Lung (tissue), 12 donors: ENCODE measurements around the gene PIK3CD. TPM values are rescaled to one million over a fixed set of nuclear protein-coding genes. Genes with fewer than 3 reads are reported as not detected.

Experiments used
- ATAC-seq: fragments of 200-7000 bp; cut with Tn5 transposase; one replicate; pipeline ENCODE4 v1.9.1; 2020; ENCODE audit warnings: moderate number of reproducible peaks; ENCODE audit not compliant: insufficient read depth, low FRiP score
- DNase-seq, 3 donors: peaks; one replicate each; pipeline ENCODE4 v3.0.0-alpha.2; 2013 to 2017
- H3K27ac ChIP-seq, 2 donors: one replicate each; pipeline ENCODE4 v1.5.1; 2013; ENCODE audit warnings: mild to moderate bottlenecking in 2 of 2, moderate library complexity in 2 of 2, control low read depth in 1 of 2, inconsistent platforms in 1 of 2, low read depth in 1 of 2, low read length in 1 of 2
- H3K27me3 ChIP-seq, 3 donors: one replicate each; pipeline ENCODE4 v1.5.1; 2013; ENCODE audit warnings: low read length in 2 of 3; ENCODE audit not compliant: control insufficient read depth in 3 of 3, insufficient read depth in 3 of 3
- H3K36me3 ChIP-seq, 4 donors: one replicate each; pipeline ENCODE4 v1.5.1; 2013; ENCODE audit warnings: low read length in 4 of 4, mild to moderate bottlenecking in 1 of 4, moderate library complexity in 1 of 4; ENCODE audit not compliant: control insufficient read depth in 4 of 4, insufficient read depth in 4 of 4
- H3K4me1 ChIP-seq, 5 donors: one replicate each; pipeline ENCODE4 v1.5.1; 2013; ENCODE audit warnings: low read length in 5 of 5, mild to moderate bottlenecking in 2 of 5, moderate library complexity in 1 of 5; ENCODE audit not compliant: control insufficient read depth in 5 of 5, insufficient read depth in 5 of 5
- H3K4me3 ChIP-seq: one replicate; pipeline ENCODE4 v1.5.1; 2013; ENCODE audit warnings: mild to moderate bottlenecking, control low read depth, moderate library complexity
- H3K9ac ChIP-seq, 2 donors: one replicate each; pipeline ENCODE4 v1.5.1; 2013; ENCODE audit warnings: low read length in 2 of 2, control low read depth in 1 of 2; ENCODE audit not compliant: insufficient read depth in 1 of 2
- H3K9me3 ChIP-seq, 4 donors: one replicate each; pipeline ENCODE4 v1.5.1; 2013; ENCODE audit warnings: low read length in 3 of 4, mild to moderate bottlenecking in 1 of 4, moderate library complexity in 1 of 4; ENCODE audit not compliant: control insufficient read depth in 4 of 4, insufficient read depth in 3 of 4
- CTCF ChIP-seq: IDR thresholded peaks from 2 replicates; pipeline ENCODE4 v1.5.1; 2012; ENCODE audit warnings: mild to moderate bottlenecking; ENCODE audit errors: control extremely low read depth, extremely low read depth
- WGBS, 2 donors: extraction: QIAGEN DNeasy Blood & Tissue Kit; methylation state at CpG; one replicate each; pipeline ENCODE4 v1.1.7; 2013; 5-methylcytosine and 5-hydroxymethylcytosine counted together
- polyA plus RNA-seq, 2 donors: library from polyadenylated mRNA; stranded (reverse); fragments of 200-250 nt; gene quantifications; one replicate each; pipeline ENCODE4 v1.2.1, GENCODE V29; 2013
- total RNA-seq, 2 donors: library from RNA; depleted of rRNA in 1 of 2; stranded (reverse); fragments of >200 nt in 1 of 2; gene quantifications; one replicate each; pipeline ENCODE4 v1.2.1, GENCODE V29; 2014 to 2021
- donor health status: control.
- donor health status: control.
- donor health status: Bipolar disorder and iron deficiency.
- donor health status: healthy.
- donor health status: DM: yes; HTN: yes; CAD: no.

The PIK3CD gene
- total and polyA plus RNA-seq, 4 donors, result 7.8 to 29.6 (median 21.8) TPM

GRCh38 chr1:9728451-9729295 lies 77.1 kb downstream of the PIK3CD start:
- TF ChIP-seq CTCF, result no peak
- no peak overlapping the region for H3K4me3 ChIP-seq
- no peak for ATAC-seq
- H3K27ac ChIP-seq, result no peak overlapping the region
- H3K4me1 ChIP-seq, result no peaks in the 10 kb centered on the region
- peaks cover 19 to 55% (median 24%) of the 10 kb centered on the region in 4 donors for H3K36me3 ChIP-seq
- no peak for DNase-seq
- H3K27me3 ChIP-seq, result no peaks in the 10 kb centered on the region
- H3K9me3 ChIP-seq, result peaks cover 0 to 2% (median under 1%) of the 10 kb centered on the region in 4 donors
- 77 to 84% methylated on average over 33 of the region's 33 CpGs for WGBS, 2 donors
- no peak overlapping the region for H3K9ac ChIP-seq

DNA sequence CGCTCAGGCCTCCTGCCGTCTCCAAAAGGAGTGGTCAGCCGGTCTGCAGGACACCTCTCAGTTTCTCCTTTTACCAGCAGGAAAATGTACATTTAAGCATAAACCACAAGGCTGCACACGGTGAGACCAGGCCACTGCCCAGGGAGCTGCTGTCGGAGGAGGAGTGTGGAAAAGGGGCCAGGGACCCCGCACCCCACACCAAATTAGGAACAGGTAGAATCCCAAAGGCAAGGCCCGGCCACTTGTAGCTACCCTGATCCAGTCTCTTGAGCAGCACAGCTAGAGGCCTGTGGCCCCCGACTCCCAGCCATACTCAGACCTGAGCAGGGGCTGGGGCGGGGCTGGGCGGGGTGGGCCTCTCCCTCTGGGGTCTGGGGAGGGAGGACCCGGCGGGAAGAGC lies 78.0 kb downstream of the PIK3CD start:
- Histone ChIP-seq H3K4me3 (no peak overlapping the region), H3K27ac (no peak overlapping the region), H3K4me1 (no peaks in the 10 kb centered on the region), H3K9ac (no peak overlapping the region), H3K36me3 (peaks cover 22 to 56% (median 27%) of the 10 kb centered on the region in 4 donors), H3K9me3 (no peaks in the 10 kb centered on the region), H3K27me3 (no peaks in the 10 kb centered on the region)
- no peak for ATAC-seq
- DNase-seq, result no peak
- TF ChIP-seq CTCF, result no peak
- WGBS, 2 donors, result 90 to 93% methylated on average over 12 of the region's 12 CpGs

GRCh38 chr1:9730096-9730901 lies 78.8 kb downstream of the PIK3CD start:
- no peak overlapping the region for H3K4me3 ChIP-seq
- WGBS, 2 donors, result 70 to 80% methylated on average over 45 of the region's 45 CpGs
- no peak for TF ChIP-seq CTCF
- no peaks in the 10 kb centered on the region for H3K4me1 ChIP-seq
- no peak overlapping the region for H3K9ac ChIP-seq
- DNase-seq (no peak), ATAC-seq (peak; percentile 43)
- H3K9me3 ChIP-seq, result no peaks in the 10 kb centered on the region
- peaks cover 23 to 63% (median 32%) of the 10 kb centered on the region in 4 donors for H3K36me3 ChIP-seq
- H3K27ac ChIP-seq, result no peak overlapping the region
- no peaks in the 10 kb centered on the region for H3K27me3 ChIP-seq
